HEK293 (cell line): Measurements from ENCODE around the gene KRTAP10-1.

Source experiments
- BCL11A ChIP-seq: fragments of 450-650 bp; formaldehyde crosslinking; IDR thresholded peaks from 2 replicates; pipeline ENCODE4 v1.5.1; 2016; ENCODE audit warnings: low read depth, missing biosample characterization, missing genetic modification characterization
- SCRT2 ChIP-seq: fragments of 450-650 bp; formaldehyde crosslinking; IDR thresholded peaks from 2 replicates; pipeline ENCODE4 v1.5.1; 2016; ENCODE audit warnings: missing biosample characterization, missing genetic modification characterization
- SETDB1 ChIP-seq: IDR thresholded peaks from one replicate; pipeline ENCODE4 v1.6.1; 2017; ENCODE audit warnings: mild to moderate bottlenecking, low read length, moderate library complexity, mixed read lengths; ENCODE audit not compliant: insufficient read length
- YY1 ChIP-seq: fragments of 450-650 bp; formaldehyde crosslinking; IDR thresholded peaks from 2 replicates; pipeline ENCODE4 v1.5.1; 2018; ENCODE audit warnings: missing biosample characterization, missing genetic modification characterization
- ZFP37 ChIP-seq: fragments of 450-650 bp; formaldehyde crosslinking; IDR thresholded peaks from 2 replicates; pipeline ENCODE4 v1.5.1; 2016; ENCODE audit warnings: missing biosample characterization, missing genetic modification characterization
- ZNF148 ChIP-seq: fragments of 450-650 bp; formaldehyde crosslinking; IDR thresholded peaks from 2 replicates; pipeline ENCODE4 v1.5.0; 2017; ENCODE audit warnings: missing biosample characterization, missing genetic modification characterization, borderline replicate concordance
- ZNF174 ChIP-seq: fragments of 450-650 bp; formaldehyde crosslinking; IDR thresholded peaks from 2 replicates; pipeline ENCODE4 v1.5.0; 2017; ENCODE audit warnings: missing biosample characterization, mild to moderate bottlenecking, missing genetic modification characterization
- ZNF776 ChIP-seq: fragments of 450-650 bp; formaldehyde crosslinking; IDR thresholded peaks from 2 replicates; pipeline ENCODE4 v1.5.0; 2017; ENCODE audit warnings: missing biosample characterization, missing genetic modification characterization, borderline replicate concordance
- TF ChIP-seq, protein P1 (sequence below): fragments of 450-650 bp; formaldehyde crosslinking; IDR thresholded peaks from 2 replicates; pipeline ENCODE4 v1.5.1; 2016; ENCODE audit warnings: missing biosample characterization, missing genetic modification characterization
- TF ChIP-seq, protein P2 (sequence below): fragments of 450-650 bp; formaldehyde crosslinking; IDR thresholded peaks from 2 replicates; pipeline ENCODE4 v1.5.1; 2016; ENCODE audit warnings: missing biosample characterization, missing genetic modification characterization
- TF ChIP-seq, protein P3 (sequence below): fragments of 450-650 bp; formaldehyde crosslinking; IDR thresholded peaks from 2 replicates; pipeline ENCODE4 v1.5.1; 2016; ENCODE audit warnings: missing biosample characterization, missing genetic modification characterization
- TF ChIP-seq, protein P4 (sequence below): fragments of 450-650 bp; formaldehyde crosslinking; IDR thresholded peaks from 2 replicates; pipeline ENCODE4 v1.5.1; 2016; ENCODE audit warnings: missing biosample characterization, missing genetic modification characterization

- TF ChIP-seq, protein P1, sequence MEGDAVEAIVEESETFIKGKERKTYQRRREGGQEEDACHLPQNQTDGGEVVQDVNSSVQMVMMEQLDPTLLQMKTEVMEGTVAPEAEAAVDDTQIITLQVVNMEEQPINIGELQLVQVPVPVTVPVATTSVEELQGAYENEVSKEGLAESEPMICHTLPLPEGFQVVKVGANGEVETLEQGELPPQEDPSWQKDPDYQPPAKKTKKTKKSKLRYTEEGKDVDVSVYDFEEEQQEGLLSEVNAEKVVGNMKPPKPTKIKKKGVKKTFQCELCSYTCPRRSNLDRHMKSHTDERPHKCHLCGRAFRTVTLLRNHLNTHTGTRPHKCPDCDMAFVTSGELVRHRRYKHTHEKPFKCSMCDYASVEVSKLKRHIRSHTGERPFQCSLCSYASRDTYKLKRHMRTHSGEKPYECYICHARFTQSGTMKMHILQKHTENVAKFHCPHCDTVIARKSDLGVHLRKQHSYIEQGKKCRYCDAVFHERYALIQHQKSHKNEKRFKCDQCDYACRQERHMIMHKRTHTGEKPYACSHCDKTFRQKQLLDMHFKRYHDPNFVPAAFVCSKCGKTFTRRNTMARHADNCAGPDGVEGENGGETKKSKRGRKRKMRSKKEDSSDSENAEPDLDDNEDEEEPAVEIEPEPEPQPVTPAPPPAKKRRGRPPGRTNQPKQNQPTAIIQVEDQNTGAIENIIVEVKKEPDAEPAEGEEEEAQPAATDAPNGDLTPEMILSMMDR (tag by site-specific recombination) = no peak
- no peak for TF ChIP-seq SCRT2 (tag by site-specific recombination)
- TF ChIP-seq ZNF776 (tag by site-specific recombination) = no peak
- TF ChIP-seq BCL11A (tag by site-specific recombination) = no peak
- no peak for TF ChIP-seq ZNF174 (tag by site-specific recombination)
- no peak for TF ChIP-seq YY1 (tag by site-specific recombination)
- TF ChIP-seq ZFP37 (tag by site-specific recombination) = no peak
- TF ChIP-seq, protein P2, sequence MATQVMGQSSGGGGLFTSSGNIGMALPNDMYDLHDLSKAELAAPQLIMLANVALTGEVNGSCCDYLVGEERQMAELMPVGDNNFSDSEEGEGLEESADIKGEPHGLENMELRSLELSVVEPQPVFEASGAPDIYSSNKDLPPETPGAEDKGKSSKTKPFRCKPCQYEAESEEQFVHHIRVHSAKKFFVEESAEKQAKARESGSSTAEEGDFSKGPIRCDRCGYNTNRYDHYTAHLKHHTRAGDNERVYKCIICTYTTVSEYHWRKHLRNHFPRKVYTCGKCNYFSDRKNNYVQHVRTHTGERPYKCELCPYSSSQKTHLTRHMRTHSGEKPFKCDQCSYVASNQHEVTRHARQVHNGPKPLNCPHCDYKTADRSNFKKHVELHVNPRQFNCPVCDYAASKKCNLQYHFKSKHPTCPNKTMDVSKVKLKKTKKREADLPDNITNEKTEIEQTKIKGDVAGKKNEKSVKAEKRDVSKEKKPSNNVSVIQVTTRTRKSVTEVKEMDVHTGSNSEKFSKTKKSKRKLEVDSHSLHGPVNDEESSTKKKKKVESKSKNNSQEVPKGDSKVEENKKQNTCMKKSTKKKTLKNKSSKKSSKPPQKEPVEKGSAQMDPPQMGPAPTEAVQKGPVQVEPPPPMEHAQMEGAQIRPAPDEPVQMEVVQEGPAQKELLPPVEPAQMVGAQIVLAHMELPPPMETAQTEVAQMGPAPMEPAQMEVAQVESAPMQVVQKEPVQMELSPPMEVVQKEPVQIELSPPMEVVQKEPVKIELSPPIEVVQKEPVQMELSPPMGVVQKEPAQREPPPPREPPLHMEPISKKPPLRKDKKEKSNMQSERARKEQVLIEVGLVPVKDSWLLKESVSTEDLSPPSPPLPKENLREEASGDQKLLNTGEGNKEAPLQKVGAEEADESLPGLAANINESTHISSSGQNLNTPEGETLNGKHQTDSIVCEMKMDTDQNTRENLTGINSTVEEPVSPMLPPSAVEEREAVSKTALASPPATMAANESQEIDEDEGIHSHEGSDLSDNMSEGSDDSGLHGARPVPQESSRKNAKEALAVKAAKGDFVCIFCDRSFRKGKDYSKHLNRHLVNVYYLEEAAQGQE (tag by site-specific recombination) = no peak
- no peak for TF ChIP-seq SETDB1
- TF ChIP-seq, protein P3, sequence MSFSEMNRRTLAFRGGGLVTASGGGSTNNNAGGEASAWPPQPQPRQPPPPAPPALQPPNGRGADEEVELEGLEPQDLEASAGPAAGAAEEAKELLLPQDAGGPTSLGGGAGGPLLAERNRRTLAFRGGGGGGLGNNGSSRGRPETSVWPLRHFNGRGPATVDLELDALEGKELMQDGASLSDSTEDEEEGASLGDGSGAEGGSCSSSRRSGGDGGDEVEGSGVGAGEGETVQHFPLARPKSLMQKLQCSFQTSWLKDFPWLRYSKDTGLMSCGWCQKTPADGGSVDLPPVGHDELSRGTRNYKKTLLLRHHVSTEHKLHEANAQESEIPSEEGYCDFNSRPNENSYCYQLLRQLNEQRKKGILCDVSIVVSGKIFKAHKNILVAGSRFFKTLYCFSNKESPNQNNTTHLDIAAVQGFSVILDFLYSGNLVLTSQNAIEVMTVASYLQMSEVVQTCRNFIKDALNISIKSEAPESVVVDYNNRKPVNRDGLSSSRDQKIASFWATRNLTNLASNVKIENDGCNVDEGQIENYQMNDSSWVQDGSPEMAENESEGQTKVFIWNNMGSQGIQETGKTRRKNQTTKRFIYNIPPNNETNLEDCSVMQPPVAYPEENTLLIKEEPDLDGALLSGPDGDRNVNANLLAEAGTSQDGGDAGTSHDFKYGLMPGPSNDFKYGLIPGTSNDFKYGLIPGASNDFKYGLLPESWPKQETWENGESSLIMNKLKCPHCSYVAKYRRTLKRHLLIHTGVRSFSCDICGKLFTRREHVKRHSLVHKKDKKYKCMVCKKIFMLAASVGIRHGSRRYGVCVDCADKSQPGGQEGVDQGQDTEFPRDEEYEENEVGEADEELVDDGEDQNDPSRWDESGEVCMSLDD (tag by site-specific recombination) = no peak
- TF ChIP-seq, protein P4, sequence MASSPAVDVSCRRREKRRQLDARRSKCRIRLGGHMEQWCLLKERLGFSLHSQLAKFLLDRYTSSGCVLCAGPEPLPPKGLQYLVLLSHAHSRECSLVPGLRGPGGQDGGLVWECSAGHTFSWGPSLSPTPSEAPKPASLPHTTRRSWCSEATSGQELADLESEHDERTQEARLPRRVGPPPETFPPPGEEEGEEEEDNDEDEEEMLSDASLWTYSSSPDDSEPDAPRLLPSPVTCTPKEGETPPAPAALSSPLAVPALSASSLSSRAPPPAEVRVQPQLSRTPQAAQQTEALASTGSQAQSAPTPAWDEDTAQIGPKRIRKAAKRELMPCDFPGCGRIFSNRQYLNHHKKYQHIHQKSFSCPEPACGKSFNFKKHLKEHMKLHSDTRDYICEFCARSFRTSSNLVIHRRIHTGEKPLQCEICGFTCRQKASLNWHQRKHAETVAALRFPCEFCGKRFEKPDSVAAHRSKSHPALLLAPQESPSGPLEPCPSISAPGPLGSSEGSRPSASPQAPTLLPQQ = no peak
- TF ChIP-seq ZNF148 (tag by site-specific recombination) = no peak
Measured at GRCh38 chr21:44490405-44490804, 49.6 kb downstream of the KRTAP10-1 start.
